ENCODE measurements around the gene NUDT1. TPM values are rescaled to one million over a fixed set of nuclear protein-coding genes. Genes with fewer than 3 reads are reported as not detected.

Gene NUDT1
- total RNA-seq, 1 experiment from 2014 or later = 45.4 TPM

DNA sequence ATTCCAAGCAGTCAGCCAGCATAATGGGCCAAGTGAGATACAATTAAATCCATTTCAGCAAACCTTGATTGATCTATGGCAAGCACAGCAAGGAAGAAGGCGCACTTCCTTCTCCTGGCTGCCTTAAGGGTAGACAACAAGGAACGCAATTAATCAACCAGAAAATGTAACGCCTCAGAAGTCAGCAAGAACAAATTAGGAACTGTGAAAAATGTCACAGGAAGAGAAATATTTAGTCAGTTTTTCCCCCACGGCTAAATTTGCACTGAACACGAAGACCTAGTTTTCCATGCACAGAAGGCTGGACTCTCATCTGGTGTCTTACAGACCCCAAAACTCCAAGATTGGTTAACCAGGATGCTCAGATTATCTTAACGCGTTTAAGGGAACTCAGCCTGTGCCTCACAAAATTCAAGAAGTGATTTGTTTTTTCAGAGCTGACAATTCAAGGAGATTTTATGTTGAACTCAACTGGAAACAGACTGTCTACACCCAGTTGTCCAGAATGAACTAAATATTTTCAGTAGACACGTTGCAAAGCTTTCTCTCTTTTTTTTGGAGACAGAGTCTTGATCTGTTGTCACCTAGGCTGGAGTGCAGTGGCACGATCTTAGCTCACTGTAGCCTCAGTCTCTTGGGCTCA lies 58.0 kb downstream of the NUDT1 start:
- in situ Hi-C loops (cut with HindIII; ENCODE audit: low pct_unique_long_range_greater_than_20kb, low sequenced_read_pairs) = no loop called here
- no peak for DNase-seq (ENCODE audit: low read depth, low spot score)

Other genes starting within 250 kb of the NUDT1 start
- 192 and 204 TPM in 2 replicates for gene MAD1L1, start 9.3 kb upstream of the NUDT1 start, total RNA-seq (2014; rRNA removed; shearing (Covaris generic))
- 34.3 and 49.2 TPM in 2 replicates for gene MRM2, start within 50 bp of the NUDT1 start, total RNA-seq (2014; rRNA removed; shearing (Covaris generic))
- gene SNX8, start 72.2 kb downstream of the NUDT1 start, total RNA-seq (2014; rRNA removed; shearing (Covaris generic)) = 48.7 and 52.0 TPM in 2 replicates
- 386 and 411 TPM in 2 replicates for gene EIF3B, start 112.6 kb downstream of the NUDT1 start, total RNA-seq (2014; rRNA removed; shearing (Covaris generic))
- 9.3 and 11.4 TPM in 2 replicates for gene CHST12, start 161.4 kb downstream of the NUDT1 start, total RNA-seq (2014; rRNA removed; shearing (Covaris generic))
- not detected in 2 replicates for gene GRIFIN, start 234.2 kb downstream of the NUDT1 start, total RNA-seq (2014; rRNA removed; shearing (Covaris generic))